ENCODE measurements around the gene SNRNP40.
A peak's percentile ranks its signal among the peaks of the same experiment; 100 is the strongest.
"Not testable (repeated sequence)": the region's sequence is repeated elsewhere in the genome, so short reads cannot be mapped to it uniquely, and the experiment has no call there.

The SNRNP40 gene

GRCh38 chr1:31282426-31282825, 14.2 kb downstream of the SNRNP40 start:
- DNase-seq (ENCODE audit: low spot score): not testable (repeated sequence)

GRCh38 chr1:31273619-31274018, 23.0 kb downstream of the SNRNP40 start:
- DNase-seq (ENCODE audit: low spot score): no peak

- no peak for DNase-seq (ENCODE audit: low spot score)
Measured at GRCh38 chr1:31272369-31272768, 24.2 kb downstream of the SNRNP40 start.

GRCh38 chr1:31266547-31266946, 30.0 kb downstream of the SNRNP40 start:
- DNase-seq (ENCODE audit: low spot score): no peak

DNA sequence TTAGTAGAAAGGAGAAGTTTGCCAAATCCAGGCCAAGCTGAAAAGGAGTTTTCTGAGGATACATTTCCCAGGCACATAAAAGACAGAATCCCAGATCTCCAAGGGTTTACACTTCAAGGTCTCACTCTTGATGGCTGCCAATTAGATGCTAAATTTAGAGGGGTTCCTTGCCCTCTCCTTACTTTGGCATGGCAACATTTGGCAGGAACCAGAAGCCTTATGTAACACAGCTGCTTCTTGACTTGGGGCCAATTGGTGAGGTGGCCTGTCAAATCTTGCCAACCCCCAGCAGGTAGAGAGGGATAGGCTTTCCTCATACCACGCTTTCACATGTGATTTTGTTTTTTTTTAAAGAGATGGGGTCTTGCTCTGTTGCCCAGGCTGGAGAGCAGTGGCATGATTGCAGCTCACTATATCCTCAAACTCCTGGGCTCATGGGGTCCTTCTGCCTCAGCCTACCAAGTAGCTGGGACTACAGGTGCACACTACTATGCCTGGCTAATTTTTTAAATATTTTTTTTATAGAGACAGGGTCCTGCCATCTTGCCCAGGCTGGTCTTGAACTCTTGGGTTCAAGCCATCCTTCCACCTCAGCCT, 31.7 kb downstream of the SNRNP40 start:
- DNase-seq (ENCODE audit: low spot score): no peak

GRCh38 chr1:31263408-31263807, 33.2 kb downstream of the SNRNP40 start:
- no peak for DNase-seq (ENCODE audit: low spot score)

DNA sequence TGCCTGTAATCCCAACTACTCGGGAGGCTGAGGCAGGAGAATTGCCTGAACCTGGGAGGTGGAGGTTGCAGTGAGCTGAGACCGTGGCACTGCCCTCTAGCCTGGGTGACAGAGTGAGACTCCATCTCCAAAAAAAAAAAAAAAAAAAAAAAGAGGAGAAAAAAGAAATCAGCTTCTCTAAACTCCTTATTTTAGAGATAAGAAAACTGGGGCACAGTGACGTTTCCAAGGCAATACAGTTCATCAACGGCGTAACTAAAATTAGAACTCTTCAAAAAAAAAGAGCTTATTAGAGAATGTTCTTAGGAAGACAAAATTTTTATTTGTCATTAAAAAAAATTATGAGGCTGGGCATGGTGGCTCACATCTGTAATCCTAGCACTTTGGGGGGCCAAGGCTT, 34.2 kb downstream of the SNRNP40 start:
- DNase-seq (ENCODE audit: low spot score): not testable (repeated sequence)

DNA sequence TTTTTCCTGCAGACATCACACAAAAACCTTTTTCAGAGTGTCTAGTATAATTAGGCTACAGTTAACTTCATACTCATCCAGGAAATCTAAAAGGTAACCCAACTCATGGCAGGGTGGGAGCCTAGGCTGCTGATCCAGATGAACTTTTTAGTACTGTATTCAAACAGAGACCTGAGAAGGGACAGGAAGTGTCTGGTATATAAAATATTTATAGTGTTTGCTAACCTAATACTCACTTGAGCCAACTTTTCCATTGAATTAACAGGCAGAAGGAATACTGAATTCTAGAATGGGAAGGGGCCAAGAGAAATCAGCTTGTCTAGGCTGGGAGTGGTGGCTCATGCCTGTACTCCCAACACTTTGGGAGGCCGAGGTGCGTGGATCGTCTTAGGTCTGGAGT, 34.7 kb downstream of the SNRNP40 start:
- no peak for DNase-seq (ENCODE audit: low spot score)

GRCh38 chr1:31259746-31260145, 36.8 kb downstream of the SNRNP40 start:
- no peak for DNase-seq (ENCODE audit: low spot score)

- DNase-seq (ENCODE audit: low spot score): no peak
Measured at GRCh38 chr1:31258581-31258980, 38.0 kb downstream of the SNRNP40 start.

GRCh38 chr1:31257213-31257612, 39.4 kb downstream of the SNRNP40 start:
- no peak for DNase-seq (ENCODE audit: low spot score)

DNA sequence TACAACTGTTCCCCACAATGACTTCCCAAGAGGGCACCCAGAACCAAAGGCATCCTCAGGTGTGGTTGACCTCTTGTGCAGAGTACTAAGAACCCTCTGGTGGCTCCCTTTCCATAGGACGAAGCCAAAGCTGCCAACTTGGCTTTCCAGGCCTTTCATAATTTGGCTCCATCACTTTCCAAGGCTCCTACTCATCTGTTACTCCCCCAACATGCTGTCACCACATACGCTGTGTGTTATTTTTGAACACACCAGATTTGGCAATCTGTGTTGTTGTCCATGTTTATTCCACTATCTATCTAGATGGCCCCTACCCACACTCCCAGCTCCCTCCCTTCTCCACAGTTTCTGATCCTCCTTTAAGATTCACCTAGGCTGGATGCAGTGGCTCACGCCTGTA, 46.7 kb downstream of the SNRNP40 start:
- DNase-seq (ENCODE audit: low spot score): no peak

DNA sequence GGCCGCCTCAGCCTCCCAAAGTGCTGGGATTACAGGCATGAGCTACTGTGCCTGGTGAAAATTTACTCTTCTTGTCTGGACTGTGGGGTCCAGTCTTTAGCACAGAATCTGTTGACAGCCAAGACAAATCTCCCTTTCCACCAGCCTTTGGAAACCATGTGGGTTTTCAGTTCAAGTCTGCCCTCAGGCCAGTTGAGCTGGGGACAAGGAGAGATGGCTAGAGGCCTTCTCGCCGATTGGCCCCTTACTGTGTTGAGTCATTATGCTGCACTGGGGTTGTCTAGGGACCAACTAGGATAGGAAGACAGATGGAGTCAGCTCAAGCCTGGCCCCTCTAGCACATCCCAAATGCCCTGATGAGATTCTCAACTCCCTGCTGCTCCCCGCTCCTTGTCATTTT, 48.3 kb downstream of the SNRNP40 start:
- DNase-seq (ENCODE audit: low spot score): no peak

DNA sequence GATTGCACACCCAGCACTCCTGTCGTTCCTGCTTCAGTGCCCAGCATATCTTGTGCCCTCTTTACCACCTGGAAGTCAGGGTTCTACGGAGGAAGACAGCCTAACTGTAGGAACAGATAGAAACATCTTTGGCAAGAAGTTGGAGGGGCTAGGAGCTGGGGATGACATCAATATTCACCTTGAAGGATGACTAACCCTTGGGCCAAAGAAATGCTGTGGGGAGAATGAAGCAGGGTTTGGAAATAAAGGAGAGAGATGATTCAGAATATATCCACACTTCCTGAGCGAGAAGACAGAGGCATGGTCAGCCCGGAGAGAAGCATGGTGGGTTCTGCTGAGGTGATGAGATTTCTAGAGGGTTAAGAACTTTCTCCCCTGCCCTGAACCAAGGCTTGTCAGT, 52.3 kb downstream of the SNRNP40 start:
- DNase-seq (ENCODE audit: low spot score): no peak

DNA sequence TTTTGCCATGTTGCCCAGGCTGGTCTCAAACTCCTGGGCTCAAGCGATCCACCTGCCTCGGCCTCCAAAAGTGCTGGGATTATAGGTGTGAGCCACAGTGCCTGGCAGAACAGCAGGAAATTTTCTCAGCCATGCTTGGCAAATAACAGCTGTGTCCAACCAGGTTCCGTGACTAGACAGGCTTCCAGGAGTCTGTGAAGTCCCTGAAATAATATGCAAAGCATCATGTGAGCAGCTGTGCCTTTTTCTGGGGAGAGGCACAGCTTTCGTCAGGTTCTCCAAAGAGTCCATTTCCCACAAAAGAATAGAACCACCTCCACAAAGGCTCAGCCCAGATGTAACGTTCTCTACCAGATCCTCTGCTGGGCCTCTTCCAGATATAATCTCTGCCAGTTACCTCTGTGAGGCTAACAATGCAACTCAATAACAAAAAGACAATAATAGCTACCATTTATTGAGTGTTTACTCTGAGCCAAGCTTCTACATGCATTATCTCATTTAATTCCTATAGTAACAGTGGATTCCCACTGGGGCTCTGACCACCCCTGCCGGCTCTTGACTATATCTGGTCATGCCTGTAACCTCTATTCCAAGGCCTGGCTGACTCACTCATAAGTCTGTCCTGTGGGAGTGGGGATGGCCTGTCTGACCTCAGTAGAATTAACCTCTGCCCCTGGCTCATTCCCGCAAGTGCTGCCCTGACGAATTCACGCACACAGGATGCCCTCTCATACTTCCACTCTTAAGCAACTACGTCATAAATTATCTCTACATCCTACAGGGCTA, 52.9 kb downstream of the SNRNP40 start:
- DNase-seq (ENCODE audit: low spot score): no peak

GRCh38 chr1:31241321-31241720, 55.3 kb downstream of the SNRNP40 start:
- no peak for DNase-seq (ENCODE audit: low spot score)

GRCh38 chr1:31239653-31240241, 56.8 kb downstream of the SNRNP40 start, which contains the start of gene NKAIN1:
TSS of gene NKAIN1 (minus strand) at chr1:31239887. CDS start at chr1:31239547, 340 bp downstream.
- peak; percentile 71 for DNase-seq (ENCODE audit: low spot score)

- DNase-seq (ENCODE audit: low spot score): peak; percentile 39
Measured at GRCh38 chr1:31238986-31239613, 57.5 kb downstream of the SNRNP40 start.

DNA sequence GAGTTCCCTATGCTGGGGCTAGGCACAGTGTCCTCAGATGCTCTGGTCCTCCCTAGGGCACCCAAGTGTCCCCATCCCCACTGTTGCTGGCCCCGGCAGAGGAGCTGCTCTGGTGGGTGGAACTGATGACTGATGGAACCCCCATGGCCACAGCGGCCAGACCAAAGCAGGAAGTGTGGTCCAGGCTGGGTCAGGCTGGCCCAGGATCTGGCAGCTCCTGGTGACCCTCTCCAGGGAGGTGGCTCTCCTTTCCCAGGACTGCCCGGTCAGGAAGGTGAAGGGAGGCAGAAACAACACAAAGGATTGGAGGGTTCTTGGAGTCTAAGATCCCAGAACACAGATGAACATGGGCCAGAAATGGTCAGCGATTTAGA, 58.0 kb downstream of the SNRNP40 start:
- DNase-seq (ENCODE audit: low spot score): no peak

- DNase-seq (ENCODE audit: low spot score): no peak
Measured at GRCh38 chr1:31234870-31235269, 61.7 kb downstream of the SNRNP40 start.

GRCh38 chr1:31234123-31234708, 62.4 kb downstream of the SNRNP40 start:
- no peak for DNase-seq (ENCODE audit: low spot score)

DNA sequence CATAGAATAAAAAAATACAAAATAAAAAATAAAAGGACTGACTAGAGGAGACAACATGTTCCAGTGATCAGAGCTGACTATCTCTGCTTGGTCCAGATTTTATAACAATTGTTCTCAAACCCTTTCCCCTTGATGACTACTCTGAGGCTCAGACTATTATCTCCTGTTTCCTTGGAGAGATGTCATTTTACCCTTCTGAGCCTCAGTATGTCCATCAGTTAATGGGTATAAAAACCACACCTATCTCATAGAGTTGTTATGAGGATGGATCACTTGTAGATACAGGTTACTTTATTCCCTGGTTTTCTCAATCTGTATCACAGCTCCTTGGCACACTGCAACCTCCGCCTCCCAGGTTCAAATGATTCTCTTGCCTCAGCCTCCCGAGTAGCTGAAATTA, 63.9 kb downstream of the SNRNP40 start:
- DNase-seq (ENCODE audit: low spot score): no peak

GRCh38 chr1:31231802-31232201, 64.8 kb downstream of the SNRNP40 start:
- no peak for DNase-seq (ENCODE audit: low spot score)

All from AG08396 (cell line).